ENCODE measurements around the gene LRRFIP1.
"Not testable (repeated sequence)": the region's sequence is repeated elsewhere in the genome, so short reads cannot be mapped to it uniquely, and the experiment has no call there.

Gene LRRFIP1

GRCh38 chr2:237782181-237782580, 154.8 kb downstream of the LRRFIP1 start:
- no peak for DNase-seq (ENCODE audit: low spot score)

- DNase-seq (ENCODE audit: low spot score) = not testable (repeated sequence)
Measured at GRCh38 chr2:237783678-237784077, 156.3 kb downstream of the LRRFIP1 start.

- DNase-seq (ENCODE audit: low spot score) = no peak
Measured at GRCh38 chr2:237786936-237787335, 159.5 kb downstream of the LRRFIP1 start.

GRCh38 chr2:237790353-237790752, 163.0 kb downstream of the LRRFIP1 start:
- DNase-seq (ENCODE audit: low spot score) = no peak

- DNase-seq (ENCODE audit: low spot score) = no peak
Measured at GRCh38 chr2:237791977-237792727, 164.8 kb downstream of the LRRFIP1 start.

GRCh38 chr2:237797253-237797652, 169.9 kb downstream of the LRRFIP1 start:
- DNase-seq (ENCODE audit: low spot score) = no peak

GRCh38 chr2:237798236-237799059, 171.1 kb downstream of the LRRFIP1 start, which contains the start of gene RBM44:
TSS of gene RBM44 (plus strand) at chr2:237798779. CDS start at chr2:237813610, 14,831 bp downstream.
- DNase-seq (ENCODE audit: low spot score) = no peak

- no peak for DNase-seq (ENCODE audit: low spot score)
Measured at GRCh38 chr2:237799060-237799428, 171.7 kb downstream of the LRRFIP1 start.

GRCh38 chr2:237801466-237801865, 174.1 kb downstream of the LRRFIP1 start:
- DNase-seq (ENCODE audit: low spot score) = no peak

GRCh38 chr2:237806334-237806733, 178.9 kb downstream of the LRRFIP1 start:
- DNase-seq (ENCODE audit: low spot score) = no peak

- DNase-seq (ENCODE audit: low spot score) = no peak
Measured at GRCh38 chr2:237815637-237816036, 188.2 kb downstream of the LRRFIP1 start.

- DNase-seq (ENCODE audit: low spot score) = no peak
Measured at GRCh38 chr2:237816531-237816930, 189.1 kb downstream of the LRRFIP1 start.

- DNase-seq (ENCODE audit: low spot score) = no peak
Measured at GRCh38 chr2:237818066-237818473, 190.7 kb downstream of the LRRFIP1 start.

GRCh38 chr2:237819231-237819630, 191.8 kb downstream of the LRRFIP1 start:
- DNase-seq (ENCODE audit: low spot score) = no peak

GRCh38 chr2:237820421-237820820, 193.0 kb downstream of the LRRFIP1 start:
- no peak for DNase-seq (ENCODE audit: low spot score)

- DNase-seq (ENCODE audit: low spot score) = no peak
Measured at GRCh38 chr2:237823544-237823943, 196.2 kb downstream of the LRRFIP1 start.

GRCh38 chr2:237824085-237824484, 196.7 kb downstream of the LRRFIP1 start:
- no peak for DNase-seq (ENCODE audit: low spot score)

GRCh38 chr2:237827421-237827987, 200.1 kb downstream of the LRRFIP1 start:
- no peak for DNase-seq (ENCODE audit: low spot score)

All from SW480 (cell line).